Neural cell (in vitro differentiated cells): Measurements from ENCODE around the gene TFPI2. TPM values are rescaled to one million over a fixed set of nuclear protein-coding genes. Genes with fewer than 3 reads are reported as not detected.
"Not testable (repeated sequence)": the region's sequence is repeated elsewhere in the genome, so short reads cannot be mapped to it uniquely, and the experiment has no call there.

Experiments used
- H2AFZ ChIP-seq: fragments of 200-600, 300-800 bp; sonication (generic), shearing (Covaris generic); 2 replicates; pipeline ENCODE4 v1.6.0; 2014; ENCODE audit warnings: low read depth, mild to moderate bottlenecking, antibody characterized with exemption, low read length, moderate library complexity
- H3F3A ChIP-seq: fragments of 200-600 bp; shearing (Covaris generic); 2 replicates; pipeline ENCODE4 v1.6.1; 2016; ENCODE audit warnings: mild to moderate bottlenecking, moderate library complexity, mixed read lengths, antibody characterized with exemption, low read length; ENCODE audit not compliant: insufficient read depth, poor library complexity, severe bottlenecking
- H3K27ac ChIP-seq: fragments of 200-600, 300-800 bp; sonication (generic), shearing (Covaris generic); 2 replicates; pipeline ENCODE4 v1.5.1; 2014; ENCODE audit warnings: mild to moderate bottlenecking, low read length, moderate library complexity
- H3K27me3 ChIP-seq: fragments of 300-800, 200-600 bp; sonication (generic), shearing (Covaris generic); 2 replicates; pipeline ENCODE4 v1.6.0; 2014; ENCODE audit warnings: mild to moderate bottlenecking, low read depth, low read length, moderate library complexity; ENCODE audit not compliant: insufficient read depth
- H3K36me3 ChIP-seq: fragments of 300-800, 200-600 bp; sonication (generic), shearing (Covaris generic); 2 replicates; pipeline ENCODE4 v1.5.1; 2014; ENCODE audit warnings: mild to moderate bottlenecking, antibody characterized with exemption, low read length, moderate library complexity; ENCODE audit not compliant: insufficient read depth
- H3K4me2 ChIP-seq: fragments of 300-800, 200-600 bp; sonication (generic), shearing (Covaris generic); 2 replicates; pipeline ENCODE4 v1.6.0; 2014; ENCODE audit warnings: mild to moderate bottlenecking, low read length
- H3K4me3 ChIP-seq: fragments of 300-800, 200-600 bp; sonication (generic), shearing (Covaris generic); 2 replicates; pipeline ENCODE4 v1.5.1; 2014; ENCODE audit warnings: mild to moderate bottlenecking, low read length, moderate library complexity
- H3K79me2 ChIP-seq: fragments of 200-600 bp; shearing (Covaris generic); replicated peaks from 2 replicates; pipeline ENCODE4 v1.6.0; 2014; ENCODE audit warnings: mild to moderate bottlenecking, low read length, moderate library complexity; ENCODE audit not compliant: insufficient read depth
- H3K9ac ChIP-seq: fragments of 300-800, 200-600 bp; sonication (generic), shearing (Covaris generic); 2 replicates; pipeline ENCODE4 v1.6.1; 2016; ENCODE audit warnings: mild to moderate bottlenecking, low read length, mixed read lengths
- H3K9me2 ChIP-seq: fragments of 200-600 bp; shearing (Covaris generic); 2 replicates; pipeline ENCODE4 v1.6.1; 2016; ENCODE audit warnings: mild to moderate bottlenecking, low read length, mixed read lengths; ENCODE audit not compliant: insufficient read depth
- H3K9me3 ChIP-seq: fragments of 200-600, 300-800 bp; sonication (generic), shearing (Covaris generic); 2 replicates; pipeline ENCODE4 v1.6.1; 2016; ENCODE audit warnings: mild to moderate bottlenecking, mixed run types, low read length, moderate library complexity, mixed read lengths
- H4K20me1 ChIP-seq: fragments of 200-600 bp; shearing (Covaris generic); 2 replicates; pipeline ENCODE4 v1.6.1; 2016; ENCODE audit warnings: mild to moderate bottlenecking, mixed run types; ENCODE audit not compliant: insufficient read depth
- CTCF ChIP-seq: fragments of 450-650 bp; IDR thresholded peaks from 2 replicates; pipeline ENCODE4 v1.5.1; 2014; ENCODE audit warnings: antibody characterized with exemption, mild to moderate bottlenecking, moderate library complexity; ENCODE audit not compliant: poor library complexity, severe bottlenecking
- EP300 ChIP-seq: fragments of 450-650 bp; conservative IDR thresholded peaks from 2 replicates; pipeline ENCODE4 v1.6.1; 2014; ENCODE audit warnings: antibody characterized with exemption, mild to moderate bottlenecking, moderate library complexity; ENCODE audit not compliant: poor library complexity, severe bottlenecking
- EZH2 ChIP-seq: fragments of 200-600, 300-800 bp; shearing (Covaris generic), sonication (generic); IDR thresholded peaks from 2 replicates; pipeline ENCODE4 v1.6.1; 2014; ENCODE audit warnings: antibody characterized with exemption, low read length, borderline replicate concordance, mild to moderate bottlenecking; ENCODE audit not compliant: insufficient read depth, poor library complexity, severe bottlenecking
- MXI1 ChIP-seq: fragments of 450-650 bp; conservative IDR thresholded peaks from 2 replicates; pipeline ENCODE4 v1.6.1; 2014; ENCODE audit warnings: antibody characterized with exemption, mild to moderate bottlenecking; ENCODE audit not compliant: poor library complexity, severe bottlenecking
- POLR2AphosphoS5 ChIP-seq: IDR thresholded peaks from 2 replicates; pipeline ENCODE4 v1.6.1; 2012
- RAD21 ChIP-seq: fragments of 450-650 bp; conservative IDR thresholded peaks from 2 replicates; pipeline ENCODE4 v1.6.1; 2014; ENCODE audit warnings: antibody characterized with exemption, mild to moderate bottlenecking, moderate library complexity
- REST ChIP-seq: IDR thresholded peaks from 2 replicates; pipeline ENCODE4 v1.6.1; 2012; ENCODE audit warnings: borderline replicate concordance
- SMC3 ChIP-seq: fragments of 450-650 bp; conservative IDR thresholded peaks from 2 replicates; pipeline ENCODE4 v1.6.1; 2014; ENCODE audit warnings: antibody characterized with exemption, mild to moderate bottlenecking, moderate library complexity; ENCODE audit not compliant: poor library complexity
- polyA plus RNA-seq: library from polyadenylated mRNA; depleted of rRNA; stranded (reverse); fragments of >200 nt; gene quantifications from 2 replicates; pipeline ENCODE4 v1.2.3, GENCODE V29; 2014

The TFPI2 gene
- polyA plus RNA-seq, 1 donor from 2014 or later, result 0.78 TPM

- no peaks in the 10 kb centered on the region for H3K27me3 ChIP-seq
- H4K20me1 ChIP-seq, result no peaks in the 10 kb centered on the region
- H3K27ac ChIP-seq, result no peak overlapping the region
- no peak for TF ChIP-seq POLR2AphosphoS5
- TF ChIP-seq EP300, result no peak
- TF ChIP-seq MXI1, result no peak
- no peaks in the 10 kb centered on the region for H3K9me2 ChIP-seq
- H3K4me3 ChIP-seq, result no peak overlapping the region
- H3F3A ChIP-seq, result no peaks in the 10 kb centered on the region
- no peaks in the 10 kb centered on the region for H3K9me3 ChIP-seq
- no peaks in the 10 kb centered on the region for H3K79me2 ChIP-seq
- no peak overlapping the region for H3K9ac ChIP-seq
- no peaks in the 10 kb centered on the region for H3K36me3 ChIP-seq
- no peak overlapping the region for H2AFZ ChIP-seq
- no peak overlapping the region for H3K4me2 ChIP-seq
These were observed 24.1 kb upstream of the TFPI2 start for GRCh38 chr7:93914581-93915066.

- no peak overlapping the region for H3K9ac ChIP-seq
- H3K27ac ChIP-seq, result no peak overlapping the region
- no peaks in the 10 kb centered on the region for H3F3A ChIP-seq
- no peaks in the 10 kb centered on the region for H3K9me2 ChIP-seq
- H2AFZ ChIP-seq, result no peak overlapping the region
- no peaks in the 10 kb centered on the region for H3K9me3 ChIP-seq
- H3K79me2 ChIP-seq, result no peaks in the 10 kb centered on the region
- H3K27me3 ChIP-seq, result no peaks in the 10 kb centered on the region
- H3K4me3 ChIP-seq, result no peak overlapping the region
- H3K36me3 ChIP-seq, result no peaks in the 10 kb centered on the region
- TF ChIP-seq REST (no peak), EP300 (no peak), CTCF (no peak), SMC3 (no peak), EZH2 (no peak), POLR2AphosphoS5 (no peak), RAD21 (no peak)
- no peaks in the 10 kb centered on the region for H4K20me1 ChIP-seq
- H3K4me2 ChIP-seq, result no peak overlapping the region
These were observed 22.6 kb upstream of the TFPI2 start for GRCh38 chr7:93913197-93913596.

- not testable (repeated sequence) for H3K9me2 ChIP-seq, H3K27me3 ChIP-seq, H3K4me3 ChIP-seq
These were observed 21.1 kb upstream of the TFPI2 start for GRCh38 chr7:93911661-93912060.

GRCh38 chr7:93911242-93911641 is 20.7 kb upstream of the TFPI2 start:
- H3K4me3 ChIP-seq, H4K20me1 ChIP-seq, H3K4me2 ChIP-seq, H3K79me2 ChIP-seq, H3K36me3 ChIP-seq, H3K9me2 ChIP-seq, H3K9me3 ChIP-seq, H2AFZ ChIP-seq, H3K27me3 ChIP-seq, H3F3A ChIP-seq, H3K9ac ChIP-seq, H3K27ac ChIP-seq: not testable (repeated sequence)

More at GRCh38 chr7:93911661-93912060, 21.1 kb upstream of the TFPI2 start:
- not testable (repeated sequence) for H2AFZ ChIP-seq, H3K36me3 ChIP-seq, H3F3A ChIP-seq, H4K20me1 ChIP-seq, H3K79me2 ChIP-seq, H3K27ac ChIP-seq, H3K4me2 ChIP-seq, H3K9me3 ChIP-seq, H3K9ac ChIP-seq
